Sigmoid colon (tissue), 4 donors: Measurements from ENCODE around the gene OR11H1.
"Not testable (repeated sequence)": the region's sequence is repeated elsewhere in the genome, so short reads cannot be mapped to it uniquely, and the experiment has no call there.

Experiments used
- EP300 ChIP-seq, 4 donors: sonication (generic); formaldehyde crosslinking; IDR thresholded peaks; one replicate each; pipeline ENCODE4 v1.6.1; 2017; ENCODE audit warnings: antibody characterized with exemption in 4 of 4
- POLR2A ChIP-seq, 2 donors: fragments of 450-650 bp; IDR thresholded peaks; one replicate each; pipeline ENCODE4 v1.6.1; 2016; ENCODE audit warnings: antibody characterized with exemption in 2 of 2, mild to moderate bottlenecking in 2 of 2, moderate library complexity in 2 of 2
- TF ChIP-seq, protein P1 (sequence below), 4 experiments: fragments of 450-650 bp in 3 of 4; fragments of 200-600 bp in 1 of 4; IDR thresholded peaks; one replicate each; pipeline ENCODE4 v1.5.1; 2016 to 2019; ENCODE audit warnings: antibody characterized with exemption in 4 of 4, mild to moderate bottlenecking in 3 of 4, moderate library complexity in 2 of 4

DNA sequence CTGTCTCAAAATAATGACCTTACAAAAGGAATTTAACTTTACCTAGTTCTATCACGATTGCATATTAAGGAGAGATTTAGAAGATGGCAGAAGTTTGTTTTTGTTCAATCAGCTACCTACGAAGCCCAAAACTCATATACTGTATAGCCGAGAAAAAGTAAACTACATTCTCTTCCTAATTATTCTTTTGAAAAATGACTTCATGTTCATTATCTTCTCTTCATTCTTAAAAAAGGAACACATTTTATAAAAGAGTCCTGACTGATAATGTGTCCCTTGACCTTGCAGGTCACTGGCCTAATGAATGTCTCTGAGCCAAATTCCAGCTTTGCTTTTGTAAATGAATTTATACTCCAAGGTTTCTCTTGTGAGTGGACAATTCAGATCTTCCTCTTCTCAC is at the start of gene OR11H1:
- TF ChIP-seq, protein P1, sequence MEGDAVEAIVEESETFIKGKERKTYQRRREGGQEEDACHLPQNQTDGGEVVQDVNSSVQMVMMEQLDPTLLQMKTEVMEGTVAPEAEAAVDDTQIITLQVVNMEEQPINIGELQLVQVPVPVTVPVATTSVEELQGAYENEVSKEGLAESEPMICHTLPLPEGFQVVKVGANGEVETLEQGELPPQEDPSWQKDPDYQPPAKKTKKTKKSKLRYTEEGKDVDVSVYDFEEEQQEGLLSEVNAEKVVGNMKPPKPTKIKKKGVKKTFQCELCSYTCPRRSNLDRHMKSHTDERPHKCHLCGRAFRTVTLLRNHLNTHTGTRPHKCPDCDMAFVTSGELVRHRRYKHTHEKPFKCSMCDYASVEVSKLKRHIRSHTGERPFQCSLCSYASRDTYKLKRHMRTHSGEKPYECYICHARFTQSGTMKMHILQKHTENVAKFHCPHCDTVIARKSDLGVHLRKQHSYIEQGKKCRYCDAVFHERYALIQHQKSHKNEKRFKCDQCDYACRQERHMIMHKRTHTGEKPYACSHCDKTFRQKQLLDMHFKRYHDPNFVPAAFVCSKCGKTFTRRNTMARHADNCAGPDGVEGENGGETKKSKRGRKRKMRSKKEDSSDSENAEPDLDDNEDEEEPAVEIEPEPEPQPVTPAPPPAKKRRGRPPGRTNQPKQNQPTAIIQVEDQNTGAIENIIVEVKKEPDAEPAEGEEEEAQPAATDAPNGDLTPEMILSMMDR (IDR thresholded peaks at IDR 0.05) = not testable (repeated sequence)
- not testable (repeated sequence) for TF ChIP-seq EP300, POLR2A (IDR thresholded peaks at IDR 0.05)
